OCI-LY3 (cell line): ENCODE measurements around the gene FABP1.
A peak's percentile ranks its signal among the peaks of the same experiment; 100 is the strongest.

Experiments
- H2AFZ ChIP-seq: fragments of 200-600, 300-600 bp; shearing (Covaris generic); 2 replicates; pipeline ENCODE4 v1.6.0; 2014; ENCODE audit warnings: antibody characterized with exemption, low read depth, low read length
- H3K27ac ChIP-seq: fragments of 200-600, 300-600 bp; sonication (generic); 2 replicates; pipeline ENCODE4 v1.5.1; 2014; ENCODE audit warnings: mild to moderate bottlenecking, low read length, moderate library complexity, mixed read lengths
- H3K27me3 ChIP-seq: fragments of 200-600, 300-600 bp; sonication (generic); 2 replicates; pipeline ENCODE4 v1.6.1; 2014; ENCODE audit warnings: low read depth, low read length, mixed read lengths
- H3K36me3 ChIP-seq: fragments of 200-600, 300-600 bp; sonication (generic); replicated peaks from 2 replicates; pipeline ENCODE3; 2014; ENCODE audit warnings: low read depth, low read length, mixed read lengths
- H3K4me1 ChIP-seq: fragments of 300-600, 200-600 bp; sonication (generic); 2 replicates; pipeline ENCODE4 v1.6.1; 2014; ENCODE audit warnings: low read length, mixed read lengths
- H3K4me2 ChIP-seq: fragments of 200-600, 300-600 bp; sonication (generic); 2 replicates; pipeline ENCODE4 v1.6.1; 2014; ENCODE audit warnings: low read length, mixed read lengths
- H3K4me3 ChIP-seq: fragments of 300-600, 200-600 bp; sonication (generic); 2 replicates; pipeline ENCODE4 v1.5.1; 2014; ENCODE audit warnings: antibody characterized with exemption, mild to moderate bottlenecking, low read length, moderate library complexity
- H3K79me2 ChIP-seq: fragments of 300-600, 200-600 bp; shearing (Covaris generic); 2 replicates; pipeline ENCODE4 v1.6.1; 2014; ENCODE audit warnings: mild to moderate bottlenecking, low read length, mixed read lengths
- H3K9ac ChIP-seq: fragments of 300-600, 200-600 bp; shearing (Covaris generic); 2 replicates; pipeline ENCODE4 v1.6.0; 2014; ENCODE audit warnings: mild to moderate bottlenecking, low read length, moderate library complexity
- H3K9me3 ChIP-seq: fragments of 200-600, 300-600 bp; shearing (Covaris generic); 2 replicates; pipeline ENCODE4 v1.6.1; 2014; ENCODE audit warnings: low read length, mixed read lengths; ENCODE audit not compliant: insufficient read depth
- H4K20me1 ChIP-seq: fragments of 200-600, 300-600 bp; sonication (generic); 2 replicates; pipeline ENCODE4 v1.6.1; 2016; ENCODE audit warnings: low read length, mixed read lengths; ENCODE audit not compliant: insufficient read depth
- EZH2phosphoT487 ChIP-seq: fragments of 200-600 bp; shearing (Covaris generic); IDR thresholded peaks from 2 replicates; pipeline ENCODE4 v1.6.1; 2018; ENCODE audit warnings: antibody characterized with exemption, mixed run types, low read depth
- TF ChIP-seq, protein P1 (sequence below): fragments of 200-600, 300-600 bp; sonication (generic); IDR thresholded peaks from 2 replicates; pipeline ENCODE4 v1.5.1; 2014; ENCODE audit warnings: antibody characterized with exemption, low read length, low read depth

Gene FABP1

DNA sequence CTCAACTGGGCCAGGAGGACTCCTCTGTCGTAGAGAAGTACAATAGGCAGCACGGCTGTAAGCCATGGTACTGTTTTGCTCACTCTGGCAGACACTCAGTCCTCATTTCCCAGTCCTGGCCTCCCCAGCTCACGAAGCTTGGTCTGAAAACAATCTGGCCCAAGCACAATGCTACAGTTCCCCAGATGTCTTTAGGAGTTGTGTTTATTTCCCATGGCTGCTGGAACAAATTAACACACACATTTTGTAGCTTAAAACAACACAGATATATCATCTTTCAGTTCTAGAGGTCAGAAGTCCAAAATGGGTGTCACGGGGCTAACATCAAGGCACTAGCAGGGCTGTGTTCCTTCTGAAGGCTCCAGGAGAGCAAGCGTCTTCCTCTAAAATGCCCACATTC, 13.0 kb downstream of the FABP1 start:
- peaks cover 4% of the 10 kb centered on the region; the same call in 1 of the 2 replicates for H3K27me3 ChIP-seq
- H3K4me2 ChIP-seq, result no peak overlapping the region
- H3K27ac ChIP-seq, result no peak overlapping the region
- H3K9ac ChIP-seq, result no peak overlapping the region
- H3K9me3 ChIP-seq, result no peaks in the 10 kb centered on the region
- H3K79me2 ChIP-seq, result no peaks in the 10 kb centered on the region
- no peak overlapping the region for H2AFZ ChIP-seq
- H3K36me3 ChIP-seq, result no peaks in the 10 kb centered on the region
- H3K4me3 ChIP-seq, result no peak overlapping the region
- TF ChIP-seq EZH2phosphoT487, result no peak
- TF ChIP-seq, protein P1, sequence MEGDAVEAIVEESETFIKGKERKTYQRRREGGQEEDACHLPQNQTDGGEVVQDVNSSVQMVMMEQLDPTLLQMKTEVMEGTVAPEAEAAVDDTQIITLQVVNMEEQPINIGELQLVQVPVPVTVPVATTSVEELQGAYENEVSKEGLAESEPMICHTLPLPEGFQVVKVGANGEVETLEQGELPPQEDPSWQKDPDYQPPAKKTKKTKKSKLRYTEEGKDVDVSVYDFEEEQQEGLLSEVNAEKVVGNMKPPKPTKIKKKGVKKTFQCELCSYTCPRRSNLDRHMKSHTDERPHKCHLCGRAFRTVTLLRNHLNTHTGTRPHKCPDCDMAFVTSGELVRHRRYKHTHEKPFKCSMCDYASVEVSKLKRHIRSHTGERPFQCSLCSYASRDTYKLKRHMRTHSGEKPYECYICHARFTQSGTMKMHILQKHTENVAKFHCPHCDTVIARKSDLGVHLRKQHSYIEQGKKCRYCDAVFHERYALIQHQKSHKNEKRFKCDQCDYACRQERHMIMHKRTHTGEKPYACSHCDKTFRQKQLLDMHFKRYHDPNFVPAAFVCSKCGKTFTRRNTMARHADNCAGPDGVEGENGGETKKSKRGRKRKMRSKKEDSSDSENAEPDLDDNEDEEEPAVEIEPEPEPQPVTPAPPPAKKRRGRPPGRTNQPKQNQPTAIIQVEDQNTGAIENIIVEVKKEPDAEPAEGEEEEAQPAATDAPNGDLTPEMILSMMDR, result no peak
- H3K4me1 ChIP-seq, result peaks cover 19% of the 10 kb centered on the region
- no peaks in the 10 kb centered on the region for H4K20me1 ChIP-seq

DNA sequence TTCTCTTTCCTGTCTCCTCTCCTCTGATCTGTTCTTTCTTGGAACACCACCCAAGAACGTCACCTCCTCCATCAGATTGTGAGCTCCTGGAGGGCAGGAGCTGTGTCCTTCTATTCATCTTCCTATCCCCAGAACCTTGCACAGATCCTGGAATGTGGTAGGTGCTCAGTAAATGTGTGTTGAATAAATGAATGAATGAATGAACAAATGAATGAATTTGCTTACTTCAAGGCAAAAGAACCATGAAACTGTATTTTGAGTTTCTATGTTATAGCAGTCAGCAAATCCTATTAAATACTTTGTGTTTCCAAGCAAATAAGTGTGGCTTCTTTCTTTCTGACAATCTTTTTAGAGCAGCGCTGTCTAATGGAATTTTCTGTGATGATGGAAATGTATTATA, 14.8 kb downstream of the FABP1 start:
- H3K27ac ChIP-seq, result no peak overlapping the region
- H3K79me2 ChIP-seq, result no peaks in the 10 kb centered on the region

DNA sequence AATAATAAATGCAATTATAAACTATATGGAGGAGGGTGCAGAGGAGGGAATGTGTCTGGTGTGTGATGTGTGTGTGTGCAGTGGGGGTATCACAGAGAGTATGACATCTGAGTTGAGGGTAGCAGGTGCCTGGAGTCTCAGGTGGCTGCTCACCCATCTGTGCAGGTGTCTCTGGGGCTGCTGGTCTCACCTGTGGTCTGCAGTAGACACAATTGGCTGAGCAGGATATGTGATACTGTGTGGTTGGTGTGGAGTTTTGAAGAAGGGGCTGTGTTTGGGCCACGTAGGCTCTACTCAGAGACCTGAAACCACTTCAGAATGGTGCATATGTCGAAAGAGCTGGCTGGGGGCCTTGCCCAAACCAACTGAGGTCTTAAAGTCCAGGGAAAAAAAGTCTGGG, 17.0 kb downstream of the FABP1 start:
- peak overlapping the region; percentile 7; the same call in 1 of the 2 replicates for H3K27ac ChIP-seq
- H3K79me2 ChIP-seq, result no peaks in the 10 kb centered on the region
- peaks cover 19% of the 10 kb centered on the region for H3K4me1 ChIP-seq
- peak overlapping the region; percentile 15; the same call in 1 of the 2 replicates for H3K4me2 ChIP-seq
- H3K4me3 ChIP-seq, result no peak overlapping the region
- no peak overlapping the region for H3K9ac ChIP-seq
- H3K36me3 ChIP-seq, result no peaks in the 10 kb centered on the region
- H3K9me3 ChIP-seq, result no peaks in the 10 kb centered on the region
- no peaks in the 10 kb centered on the region for H4K20me1 ChIP-seq
- H3K27me3 ChIP-seq, result no peaks in the 10 kb centered on the region
- no peak for TF ChIP-seq EZH2phosphoT487
- TF ChIP-seq, protein P1, result no peak
- H2AFZ ChIP-seq, result no peak overlapping the region

More for the DNA sequence above, 14.8 kb downstream of the FABP1 start:
- Histone ChIP-seq H3K4me2 (no peak overlapping the region), H3K27me3 (no peaks in the 10 kb centered on the region), H4K20me1 (no peaks in the 10 kb centered on the region), H3K36me3 (no peaks in the 10 kb centered on the region), H3K4me1 (peaks cover 19% of the 10 kb centered on the region), H3K9me3 (no peaks in the 10 kb centered on the region), H3K9ac (no peak overlapping the region), H2AFZ (no peak overlapping the region), H3K4me3 (no peak overlapping the region)
- TF ChIP-seq EZH2phosphoT487, result no peak
- TF ChIP-seq, protein P1, result no peak

DNA sequence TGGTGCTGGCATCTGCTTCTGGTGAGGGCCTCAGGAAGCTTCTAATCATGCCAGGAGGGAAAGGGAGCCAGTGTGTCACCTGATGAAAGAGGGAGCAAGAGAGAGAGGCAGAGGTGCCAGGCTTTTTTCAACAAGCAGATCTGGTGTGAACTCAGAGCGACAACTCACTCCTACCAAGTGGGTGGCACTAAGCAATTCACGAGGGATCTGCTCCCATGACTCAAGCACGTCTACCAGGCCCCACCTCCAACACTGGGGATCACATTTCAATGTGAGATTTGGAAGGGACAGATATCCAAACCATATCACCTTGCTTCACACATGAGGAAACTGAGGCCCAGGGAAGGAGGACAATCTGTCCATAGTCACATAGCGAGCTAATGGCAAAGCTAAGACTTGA, 19.1 kb downstream of the FABP1 start:
- no peak overlapping the region for H2AFZ ChIP-seq
- no peak overlapping the region for H3K9ac ChIP-seq
- H3K27me3 ChIP-seq, result no peaks in the 10 kb centered on the region
- H3K4me1 ChIP-seq, result peaks cover 19% of the 10 kb centered on the region
- no peak overlapping the region for H3K4me3 ChIP-seq
- H4K20me1 ChIP-seq, result no peaks in the 10 kb centered on the region
- no peaks in the 10 kb centered on the region for H3K79me2 ChIP-seq
- TF ChIP-seq EZH2phosphoT487, result no peak
- TF ChIP-seq, protein P1, result no peak
- H3K4me2 ChIP-seq, result no peak overlapping the region
- no peaks in the 10 kb centered on the region for H3K36me3 ChIP-seq
- H3K9me3 ChIP-seq, result no peaks in the 10 kb centered on the region
- H3K27ac ChIP-seq, result no peak overlapping the region
